Calu3 (cell line): Measurements from ENCODE around the gene CCDC174. TPM values are rescaled to one million over a fixed set of nuclear protein-coding genes. Genes with fewer than 3 reads are reported as not detected.

Experiments
- Bru-seq: library from RNA; stranded (reverse); fragments of 400-500 nt; gene quantifications from one replicate; lab custom pipeline; 2021; lab: Mats Ljungman, UMichigan
- BruChase-seq, 2 experiments: library from RNA; stranded (reverse); fragments of 400-500 nt; gene quantifications; one replicate each; lab custom pipeline; 2021; lab: Mats Ljungman, UMichigan
- BruUV-seq: library from RNA; stranded (reverse); fragments of 400-500 nt; replicated peaks from 2 replicates; lab custom pipeline; 2021; lab: Mats Ljungman, UMichigan
- CTCF ChIA-PET: fragments of 300-600 bp; sonication (Branson Sonifier 250); formaldehyde crosslinking; loops from one replicate; lab custom pipeline; 2022; ENCODE audit warnings: antibody characterized with exemption; lab: Charles Lee
- DNase-seq: peaks from one replicate; pipeline ENCODE4 v3.0.0; 2022
- H3K27ac Mint-ChIP-seq: one replicate; pipeline ENCODE4 v1.8.0; 2022; ENCODE audit warnings: mixed read lengths; ENCODE audit not compliant: unreplicated experiment
- H3K27me3 Mint-ChIP-seq: one replicate; pipeline ENCODE4 v1.8.0; 2022; ENCODE audit warnings: mixed read lengths; ENCODE audit not compliant: unreplicated experiment
- H3K36me3 Mint-ChIP-seq: one replicate; pipeline ENCODE4 v1.8.0; 2022; ENCODE audit warnings: mild to moderate bottlenecking, moderate library complexity, mixed read lengths; ENCODE audit not compliant: insufficient read depth, unreplicated experiment
- H3K4me1 Mint-ChIP-seq: one replicate; pipeline ENCODE4 v1.8.0; 2022; ENCODE audit warnings: mild to moderate bottlenecking, low read depth, mixed read lengths; ENCODE audit not compliant: unreplicated experiment
- H3K4me3 Mint-ChIP-seq: one replicate; pipeline ENCODE4 v1.8.0; 2022; ENCODE audit warnings: mild to moderate bottlenecking, low read depth, moderate library complexity, mixed read lengths; ENCODE audit not compliant: unreplicated experiment
- H3K9me3 Mint-ChIP-seq: one replicate; pipeline ENCODE4 v1.8.0; 2022; ENCODE audit warnings: low read depth, mixed read lengths; ENCODE audit not compliant: unreplicated experiment
- intact Hi-C: fragments of 100-400 bp; cut with micrococcal nuclease; formaldehyde crosslinking; loops from one replicate; pipeline ENCODE4 v1.10.0; 2022; ENCODE audit not compliant: unreplicated experiment
- long read RNA-seq: library from polyadenylated mRNA; stranded (forward); transcript quantifications from one replicate; pipeline ENCODE4 v2.0.0, GENCODE V29; 2022
- total RNA-seq: library from RNA; stranded (reverse); gene quantifications from 2 replicates; pipeline ENCODE4 v1.2.3, GENCODE V29; 2022
- TF ChIP-seq, protein P1 (sequence below): fragments of 200-600 bp; IDR thresholded peaks from one replicate; pipeline ENCODE4 v1.8.0; 2022; ENCODE audit warnings: antibody characterized with exemption; ENCODE audit not compliant: unreplicated experiment

CCDC174 gene
- 17.9 and 21.1 TPM in 2 replicates for total RNA-seq
- percentile 83 among the genes with signal in this experiment for Bru-seq, nascent RNA
- percentile 65 among the genes with signal in this experiment for BruChase-seq, experiment 1, labeled RNA remaining after a 6-hour chase
- percentile 67 among the genes with signal in this experiment for BruChase-seq, experiment 2, labeled RNA remaining after a 2-hour chase
- long read RNA-seq, transcript CCDC174-202 (11 exons, 2,942 nt): major isoform, 12 of 23 reads
- long read RNA-seq, partial matches to known transcripts: 2 of 23 reads
- long read RNA-seq, other reads (novel, unspliced or antisense): 9 of 23 reads

DNA sequence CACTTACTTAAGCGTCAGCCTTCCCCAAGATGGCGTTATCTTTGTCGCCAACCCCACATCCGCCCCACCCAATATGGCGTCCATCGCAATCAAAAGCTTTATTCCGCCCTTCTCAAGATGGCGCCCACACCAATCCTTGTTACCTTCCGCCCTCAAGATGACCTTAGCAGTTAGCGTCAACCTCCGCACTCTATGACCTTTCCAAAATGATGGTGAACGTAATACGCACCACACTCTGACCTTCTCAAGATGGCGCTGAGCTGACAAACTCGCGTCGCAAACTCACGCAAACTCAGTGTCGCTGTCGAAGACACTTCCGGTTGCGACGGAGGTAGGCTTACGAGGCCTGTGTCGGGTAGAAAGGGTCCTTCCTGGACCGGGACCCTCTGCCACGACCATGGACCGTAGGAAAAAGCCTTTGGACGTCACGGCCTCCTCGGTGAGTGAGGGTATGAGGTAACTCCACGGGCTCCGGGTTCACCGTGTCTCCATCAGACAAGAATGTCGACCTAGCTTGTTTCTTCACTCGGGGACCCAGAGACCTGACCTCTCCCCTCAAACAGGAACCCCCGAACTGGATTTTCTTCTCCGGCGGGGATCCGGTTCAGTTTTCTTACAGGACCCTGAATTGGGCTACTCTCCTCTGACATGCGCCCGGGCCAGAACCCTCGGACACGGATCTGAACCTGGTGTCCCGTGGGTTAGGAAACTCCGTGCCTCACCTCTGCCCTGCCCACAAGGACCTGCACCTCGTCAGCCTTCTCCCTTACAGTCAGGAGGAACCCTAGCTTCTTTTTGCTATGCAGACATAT is at the start of gene CCDC174:
CCDC174 (plus strand) TSS at position 323 of the 812 bp plus-strand sequence; CDS start at position 398, 75 bp downstream.
- H3K27ac Mint-ChIP-seq: peak within 1 kb of the TSS; percentile 94
- DNase-seq: peak; percentile 94
- H3K9me3 Mint-ChIP-seq: no peaks in the 10 kb centered on the region
- CTCF ChIA-PET: interaction anchor here (0.6 to 1.2 kb wide), 7 partner anchors 16 to 1998 kb away, joined by 3 to 6 read pairs (median 4); no protein-coding TSS in a partner anchor
- BruUV-seq: TSS peak; percentile 81
- TF ChIP-seq, protein P1, sequence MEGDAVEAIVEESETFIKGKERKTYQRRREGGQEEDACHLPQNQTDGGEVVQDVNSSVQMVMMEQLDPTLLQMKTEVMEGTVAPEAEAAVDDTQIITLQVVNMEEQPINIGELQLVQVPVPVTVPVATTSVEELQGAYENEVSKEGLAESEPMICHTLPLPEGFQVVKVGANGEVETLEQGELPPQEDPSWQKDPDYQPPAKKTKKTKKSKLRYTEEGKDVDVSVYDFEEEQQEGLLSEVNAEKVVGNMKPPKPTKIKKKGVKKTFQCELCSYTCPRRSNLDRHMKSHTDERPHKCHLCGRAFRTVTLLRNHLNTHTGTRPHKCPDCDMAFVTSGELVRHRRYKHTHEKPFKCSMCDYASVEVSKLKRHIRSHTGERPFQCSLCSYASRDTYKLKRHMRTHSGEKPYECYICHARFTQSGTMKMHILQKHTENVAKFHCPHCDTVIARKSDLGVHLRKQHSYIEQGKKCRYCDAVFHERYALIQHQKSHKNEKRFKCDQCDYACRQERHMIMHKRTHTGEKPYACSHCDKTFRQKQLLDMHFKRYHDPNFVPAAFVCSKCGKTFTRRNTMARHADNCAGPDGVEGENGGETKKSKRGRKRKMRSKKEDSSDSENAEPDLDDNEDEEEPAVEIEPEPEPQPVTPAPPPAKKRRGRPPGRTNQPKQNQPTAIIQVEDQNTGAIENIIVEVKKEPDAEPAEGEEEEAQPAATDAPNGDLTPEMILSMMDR: no peak
- intact Hi-C loops: no loop called here
- H3K4me3 Mint-ChIP-seq: peak within 1 kb of the TSS; percentile 93
- H3K36me3 Mint-ChIP-seq: peaks cover 29% of the 10 kb centered on the region
- peaks cover 26% of the 10 kb centered on the region for H3K4me1 Mint-ChIP-seq
- no peaks in the 10 kb centered on the region for H3K27me3 Mint-ChIP-seq

DNA sequence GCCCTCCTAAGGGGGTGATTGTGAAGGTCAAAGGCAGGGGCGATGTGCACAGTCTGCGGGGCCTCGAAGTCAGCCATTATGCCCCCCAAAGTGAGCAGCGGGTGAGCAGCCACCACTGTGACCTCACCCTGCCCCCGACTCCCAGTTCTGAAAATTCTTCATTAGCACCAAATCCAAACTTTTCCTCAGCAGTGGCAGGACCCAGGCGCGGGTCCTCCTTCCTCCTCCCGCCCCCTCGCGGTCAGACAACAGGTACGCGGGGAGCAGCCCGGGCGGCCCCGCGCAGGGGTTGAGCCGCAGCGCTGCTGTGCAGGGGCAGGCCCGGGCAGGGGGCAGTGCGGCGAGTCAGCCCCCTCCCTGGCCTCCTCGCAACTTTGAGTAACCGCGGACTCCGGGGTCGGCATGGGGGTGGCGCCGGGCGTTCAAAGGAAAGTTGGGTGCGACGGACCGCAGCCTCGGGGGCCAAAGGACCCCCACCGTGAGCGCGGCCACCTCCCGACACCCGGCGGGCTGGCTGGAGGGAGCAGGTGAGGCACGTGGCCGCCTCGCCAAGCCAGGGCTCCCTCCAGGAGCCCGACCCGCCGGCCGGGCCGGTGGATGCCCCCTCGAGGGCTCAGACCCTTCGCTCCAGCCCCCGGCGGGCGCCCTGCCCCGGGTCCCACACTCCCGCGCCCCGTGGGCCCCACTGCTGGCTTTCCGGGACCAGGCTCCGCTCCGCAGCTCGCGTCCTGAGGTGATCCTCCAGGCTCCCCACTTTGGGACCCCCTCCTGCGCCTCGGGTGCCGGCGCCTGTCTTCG is 49.4 kb upstream of the CCDC174 start:
- no peak overlapping the region for H3K27ac Mint-ChIP-seq
- intact Hi-C loops: no loop called here
- CTCF ChIA-PET: interaction anchor here (0.6 kb wide), 1 partner anchor 37 kb away, joined by 5 read pairs; no protein-coding TSS in a partner anchor
- peak; percentile 41 for DNase-seq
- H3K4me1 Mint-ChIP-seq: peaks cover 10% of the 10 kb centered on the region
- no peak overlapping the region for H3K4me3 Mint-ChIP-seq
- H3K36me3 Mint-ChIP-seq: no peaks in the 10 kb centered on the region
- H3K9me3 Mint-ChIP-seq: peaks cover 5% of the 10 kb centered on the region
- H3K27me3 Mint-ChIP-seq: peaks cover 86% of the 10 kb centered on the region
- no TSS peak for BruUV-seq
- TF ChIP-seq, protein P1: no peak

DNA sequence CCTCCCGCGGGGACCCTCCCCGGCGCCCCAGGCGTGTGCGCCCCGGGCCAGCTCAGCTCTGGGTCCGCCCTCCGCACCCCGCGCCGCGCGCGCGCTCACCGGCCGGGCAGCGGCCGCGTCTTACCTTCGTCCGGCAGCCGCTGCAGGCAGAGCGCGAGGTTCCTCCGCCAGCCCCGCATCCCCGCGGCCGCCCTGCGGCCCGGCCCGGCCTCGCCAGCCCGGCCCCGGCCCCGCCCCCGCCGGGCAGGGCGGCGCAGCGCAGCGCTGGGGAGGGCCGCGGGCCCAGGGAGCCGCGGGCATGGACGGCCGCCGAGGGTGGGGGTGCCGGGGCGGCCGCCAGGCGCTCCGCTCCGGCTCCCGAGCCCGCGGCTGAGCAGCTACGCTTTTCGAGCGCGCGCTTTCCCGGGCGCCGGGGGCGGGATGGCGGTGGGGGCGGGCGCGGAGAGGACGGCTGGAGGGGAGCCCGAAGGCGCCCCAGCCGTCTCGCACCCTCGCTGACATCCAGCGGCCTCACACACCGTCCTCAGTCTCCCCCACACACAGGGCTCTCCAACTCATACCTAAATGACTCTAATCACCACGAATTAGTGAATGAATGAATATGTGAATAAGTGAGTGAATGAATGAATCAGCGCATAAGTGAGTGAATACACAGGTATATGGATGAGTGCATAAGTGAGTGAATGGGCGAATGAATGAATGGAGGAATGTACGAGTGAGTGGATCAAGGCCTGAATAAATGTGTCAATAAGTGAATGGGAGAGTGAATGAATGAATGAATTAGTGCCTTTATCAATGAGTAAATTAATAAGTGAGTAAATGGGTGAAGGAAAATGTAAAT is 48.5 kb upstream of the CCDC174 start:
- peaks cover 82% of the 10 kb centered on the region for H3K27me3 Mint-ChIP-seq
- peaks cover 10% of the 10 kb centered on the region for H3K4me1 Mint-ChIP-seq
- CTCF ChIA-PET: interaction anchor here (0.6 kb wide), 1 partner anchor 36 kb away, joined by 5 read pairs; no protein-coding TSS in a partner anchor
- H3K4me3 Mint-ChIP-seq: no peak overlapping the region
- peak; percentile 6 for DNase-seq
- BruUV-seq: no TSS peak
- no peaks in the 10 kb centered on the region for H3K36me3 Mint-ChIP-seq
- H3K9me3 Mint-ChIP-seq: peaks cover 5% of the 10 kb centered on the region
- intact Hi-C loops: no loop called here
- H3K27ac Mint-ChIP-seq: no peak overlapping the region
- TF ChIP-seq, protein P1: no peak
